DMS53 (cell line): ENCODE measurements around the gene TAF7.
"Not testable (repeated sequence)": the region's sequence is repeated elsewhere in the genome, so short reads cannot be mapped to it uniquely, and the experiment has no call there.

Experiments
- DNase-seq: peaks from one replicate; lab custom pipeline; 2025; lab: John Stamatoyannopoulos, UW

Gene TAF7

DNA sequence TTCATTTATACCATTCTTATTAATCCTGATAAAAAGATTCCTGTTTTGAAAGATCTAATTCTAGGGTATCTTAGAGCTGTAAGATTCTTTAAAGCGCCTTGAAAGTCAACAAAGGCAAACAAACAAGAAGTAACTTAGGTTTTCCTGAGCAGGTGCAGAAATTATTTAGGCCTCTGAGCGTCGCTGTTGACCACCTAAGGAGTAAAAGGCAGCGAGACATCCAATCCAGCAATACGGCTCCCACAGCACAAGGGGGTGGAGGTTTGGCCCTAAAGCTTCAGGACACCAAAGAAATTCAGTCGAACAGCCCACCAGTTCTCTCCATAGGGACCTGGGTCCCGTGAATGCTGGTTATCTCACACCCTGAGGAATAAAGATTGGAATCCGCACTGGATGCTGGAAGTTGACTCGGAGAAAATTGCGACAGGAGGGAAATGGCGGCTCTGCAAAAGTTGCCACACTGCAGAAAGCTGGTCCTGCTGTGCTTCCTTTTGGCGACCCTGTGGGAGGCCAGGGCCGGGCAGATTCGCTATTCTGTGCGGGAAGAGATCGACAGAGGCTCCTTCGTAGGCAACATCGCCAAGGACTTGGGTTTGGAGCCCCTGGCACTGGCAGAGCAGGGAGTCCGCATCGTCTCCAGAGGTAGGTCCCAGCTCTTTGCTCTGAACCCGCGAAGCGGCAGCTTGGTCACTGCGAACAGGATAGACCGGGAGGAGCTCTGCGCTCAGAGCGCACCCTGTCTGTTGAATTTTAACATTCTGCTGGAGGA lies 18.1 kb upstream of the TAF7 start, which contains the start of gene PCDHGA2:
TSS of gene PCDHGA2 (plus strand) at position 223 of the 769 bp plus-strand sequence.
- peak; percentile 62 for DNase-seq

DNA sequence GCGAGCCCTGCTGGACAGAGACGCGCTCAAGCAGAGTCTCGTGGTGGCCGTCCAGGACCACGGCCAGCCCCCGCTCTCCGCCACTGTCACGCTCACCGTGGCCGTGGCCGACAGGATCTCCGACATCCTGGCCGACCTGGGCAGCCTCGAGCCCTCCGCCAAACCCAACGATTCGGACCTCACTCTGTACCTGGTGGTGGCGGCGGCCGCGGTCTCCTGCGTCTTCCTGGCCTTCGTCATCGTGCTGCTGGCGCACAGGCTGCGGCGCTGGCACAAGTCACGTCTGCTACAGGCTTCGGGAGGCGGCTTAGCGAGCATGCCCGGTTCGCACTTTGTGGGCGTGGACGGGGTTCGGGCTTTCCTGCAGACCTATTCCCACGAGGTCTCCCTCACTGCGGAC lies 12.0 kb upstream of the TAF7 start:
- DNase-seq = not testable (repeated sequence)

DNA sequence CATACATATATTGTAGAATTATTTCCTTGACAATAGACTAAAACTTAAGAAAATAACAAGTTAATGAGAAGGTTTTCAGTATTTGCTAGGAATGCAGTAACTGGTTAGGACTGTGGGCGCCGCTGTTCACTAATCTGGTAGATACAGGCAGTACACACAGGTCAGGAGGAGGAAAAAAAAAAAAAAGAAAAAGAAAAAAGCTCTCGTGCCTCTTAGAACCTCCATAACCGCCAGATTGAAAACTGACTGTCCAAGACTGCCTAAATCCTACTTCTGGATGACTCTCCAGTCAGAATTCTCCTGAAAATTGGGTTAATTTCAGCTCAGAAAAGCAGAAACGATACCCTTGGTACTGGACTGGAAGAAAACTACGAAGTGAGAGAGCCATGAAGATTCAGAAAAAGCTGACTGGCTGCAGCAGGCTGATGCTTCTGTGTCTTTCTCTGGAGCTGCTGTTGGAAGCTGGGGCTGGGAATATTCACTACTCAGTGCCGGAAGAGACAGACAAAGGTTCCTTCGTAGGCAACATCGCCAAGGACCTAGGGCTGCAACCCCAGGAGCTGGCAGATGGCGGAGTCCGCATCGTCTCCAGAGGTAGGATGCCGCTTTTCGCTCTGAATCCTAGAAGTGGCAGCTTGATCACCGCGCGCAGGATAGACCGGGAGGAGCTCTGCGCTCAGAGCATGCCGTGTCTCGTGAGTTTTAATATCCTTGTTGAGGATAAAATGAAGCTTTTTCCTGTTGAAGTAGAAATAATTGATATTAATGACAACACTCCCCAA lies 9.9 kb upstream of the TAF7 start, which contains the start of gene PCDHGA1:
TSS of gene PCDHGA1 (plus strand) at position 216 of the 782 bp plus-strand sequence.
- DNase-seq = peak; percentile 85

DNA sequence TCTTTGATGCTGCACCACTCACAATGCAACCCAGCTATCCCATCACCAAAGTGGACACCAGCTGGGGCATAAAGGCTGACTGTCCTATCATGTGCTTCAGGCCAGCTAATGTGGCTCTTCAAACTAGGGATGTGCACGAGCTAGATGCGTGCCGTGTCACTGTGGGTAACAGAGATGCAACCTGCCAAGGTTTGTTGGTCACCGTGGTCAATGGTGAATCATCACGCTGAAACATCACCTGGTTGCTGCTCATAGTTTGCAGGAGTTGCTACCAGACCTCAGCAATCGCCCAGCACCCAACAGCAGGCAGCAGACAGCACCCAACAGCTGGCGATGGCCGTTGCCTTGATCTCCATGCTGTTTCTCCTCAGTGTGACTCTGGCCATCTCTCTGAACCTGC lies 7.6 kb upstream of the TAF7 start:
- DNase-seq = no peak

DNA sequence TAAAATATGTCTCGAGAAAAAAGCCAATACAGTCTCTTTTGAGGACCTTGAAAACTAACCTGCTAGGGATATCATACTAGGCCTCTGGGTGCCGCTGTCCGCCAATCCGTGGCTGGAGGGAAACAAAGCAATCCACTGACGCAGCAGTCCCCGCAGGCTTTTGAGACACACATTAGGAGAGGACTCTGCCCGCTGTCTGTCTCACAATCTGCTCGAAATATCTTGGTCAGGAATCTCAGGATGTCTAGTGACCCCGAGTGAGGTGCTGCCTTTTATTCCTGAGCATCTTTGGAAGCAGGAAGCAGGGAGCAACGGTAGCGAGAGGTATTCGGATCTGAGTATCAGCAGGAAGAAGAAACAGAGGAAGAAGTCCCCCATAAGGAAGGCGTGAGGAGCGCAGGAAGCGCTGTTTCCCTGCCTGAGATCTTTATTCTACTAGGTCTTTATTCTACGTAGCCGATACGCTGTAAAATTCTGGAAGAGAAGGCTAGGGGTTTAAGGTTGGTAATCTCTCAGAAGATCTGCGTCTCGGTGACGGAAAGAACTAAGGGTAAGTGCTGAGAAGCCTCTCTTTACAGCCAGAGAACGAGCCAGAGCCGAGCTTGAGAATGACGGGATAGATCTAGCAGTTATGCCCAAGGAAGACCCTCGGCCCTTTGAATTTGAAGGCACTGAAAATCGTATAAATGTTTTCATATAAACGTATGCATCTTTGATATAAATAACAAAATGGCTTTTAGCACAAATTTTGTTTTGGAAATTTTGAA lies 5.7 kb upstream of the TAF7 start:
- peak; percentile 93 for DNase-seq

DNA sequence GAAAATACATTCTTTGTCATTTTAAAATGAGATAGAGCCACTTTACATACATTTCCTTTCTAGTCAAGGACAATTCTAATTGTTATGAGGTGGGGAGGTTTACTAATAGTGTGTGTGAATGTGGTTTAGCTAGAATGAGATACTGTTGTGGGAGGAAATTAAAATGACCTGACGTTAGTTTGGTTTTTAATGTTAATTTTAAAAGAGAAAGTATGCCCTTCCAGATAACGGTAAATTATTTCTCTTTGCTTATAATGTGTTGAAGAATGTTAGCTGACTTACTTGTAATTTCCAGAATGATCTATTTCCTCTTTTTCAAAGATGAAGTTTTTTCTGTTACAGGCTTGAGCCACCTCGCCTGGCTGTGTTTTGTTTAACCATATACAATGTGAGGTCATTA lies 1.7 kb upstream of the TAF7 start:
- no peak for DNase-seq

DNA sequence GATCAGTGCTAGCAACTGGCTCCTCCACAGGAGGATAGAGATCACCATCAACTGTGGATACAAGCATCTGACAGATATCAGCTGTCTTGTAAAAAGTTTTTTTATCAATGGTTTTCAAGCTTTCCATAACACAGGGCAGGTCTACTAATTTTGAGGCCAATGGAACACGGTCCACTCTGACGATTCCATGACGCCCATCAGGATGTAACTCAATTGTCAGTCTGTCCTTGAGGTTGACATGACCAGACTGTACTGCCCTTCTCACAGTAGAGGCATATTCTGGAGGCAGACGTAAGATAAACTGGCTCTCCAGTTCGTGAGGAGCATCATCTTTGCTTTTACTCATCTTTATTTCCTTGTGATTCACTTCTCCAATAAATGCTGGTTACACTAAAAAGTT lies 885 bp downstream of the TAF7 start:
- no peak for DNase-seq

DNA sequence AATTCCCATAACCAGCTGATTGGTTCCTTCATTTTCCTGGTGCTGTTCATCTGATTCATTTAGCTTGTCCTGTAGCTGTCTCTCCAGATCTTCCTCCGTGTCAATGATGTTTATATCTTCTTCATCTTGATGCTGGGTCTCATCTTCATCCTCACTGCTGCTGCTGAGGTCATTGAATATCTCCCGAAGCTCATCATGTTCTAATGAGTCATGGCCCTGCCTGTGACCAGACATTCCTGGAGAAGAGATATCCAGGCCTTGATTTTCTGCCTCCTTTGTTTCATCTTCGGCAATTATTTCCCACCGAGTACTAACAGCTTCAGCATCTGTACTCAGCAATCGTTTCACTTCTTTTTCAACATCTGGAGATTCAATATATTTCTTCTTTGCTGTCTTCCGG lies 1.4 kb downstream of the TAF7 start:
- no peak for DNase-seq

DNA sequence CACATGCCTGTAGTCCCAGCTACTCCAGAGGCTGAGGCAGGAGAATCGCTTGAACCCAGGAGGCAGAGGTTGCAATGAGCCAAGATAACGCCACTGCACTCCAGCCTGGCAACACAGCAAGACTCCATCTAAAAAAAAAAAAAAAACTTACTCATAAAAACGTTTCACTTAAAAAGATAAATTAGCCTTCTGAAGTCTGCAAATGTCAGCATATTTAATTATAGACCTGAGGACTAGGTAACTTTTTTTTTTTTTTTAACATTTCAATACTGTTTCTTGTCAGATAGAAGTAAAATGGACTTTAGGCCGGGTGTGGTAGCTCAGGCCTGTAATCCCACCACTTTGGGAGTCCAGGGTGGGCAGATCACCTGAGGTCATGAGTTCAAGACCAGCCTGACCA lies 3.6 kb downstream of the TAF7 start:
- DNase-seq = not testable (repeated sequence)

DNA sequence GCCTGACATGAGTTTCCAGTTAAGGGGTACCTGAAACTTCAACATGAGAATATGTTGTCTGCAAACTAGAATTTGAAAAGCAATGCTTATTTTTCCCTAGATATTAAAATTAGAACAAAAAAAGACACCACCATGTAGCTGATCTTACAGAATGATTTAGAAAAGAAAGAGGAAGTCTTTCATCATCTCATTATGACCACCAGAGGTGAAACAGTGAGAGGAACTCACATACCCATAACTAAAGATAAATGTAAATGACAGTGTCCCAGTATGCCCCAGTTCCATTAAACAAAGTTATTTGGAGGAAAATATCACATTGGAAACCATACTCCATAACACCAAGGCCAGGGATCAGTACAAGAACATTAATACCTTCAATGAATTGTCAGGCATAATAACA lies 6.9 kb downstream of the TAF7 start:
- no peak for DNase-seq

DNA sequence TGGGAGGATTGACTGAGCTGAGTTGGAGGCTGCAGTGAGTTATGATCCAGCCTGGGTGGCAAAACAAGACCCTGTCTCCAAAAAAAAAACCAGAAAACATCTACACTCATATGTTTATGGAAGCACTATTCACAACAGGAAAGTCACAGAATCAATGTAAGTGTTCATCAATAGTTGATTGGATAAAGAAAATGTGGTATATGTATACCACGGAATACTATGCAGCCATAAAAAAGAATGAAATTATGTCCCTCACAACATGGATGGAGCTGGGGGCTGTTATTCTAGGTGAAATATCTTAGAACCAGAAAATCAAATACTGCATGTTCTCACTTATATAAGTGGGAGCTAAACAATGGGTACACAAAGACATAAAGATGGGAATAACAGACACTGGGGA lies 14.0 kb downstream of the TAF7 start:
- no peak for DNase-seq

DNA sequence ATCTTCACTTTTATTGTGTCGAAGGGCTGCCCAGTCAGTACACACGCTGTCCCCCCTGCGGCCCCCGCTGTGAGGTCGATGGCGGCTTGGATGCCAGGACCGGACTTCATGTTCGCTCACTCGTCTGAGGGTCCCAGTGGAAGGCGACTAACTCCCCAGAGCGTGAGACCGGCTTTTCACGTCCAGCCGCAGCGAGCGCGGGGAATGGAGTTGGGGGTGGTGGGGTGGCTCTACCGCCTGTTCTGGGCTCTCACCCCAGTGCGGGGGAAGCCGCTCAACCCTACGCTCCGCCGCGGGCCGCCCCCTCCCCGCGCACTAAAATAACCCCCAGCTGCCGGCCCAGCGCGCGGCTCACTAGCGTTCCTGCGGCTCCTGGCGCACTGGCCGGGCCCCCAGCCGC lies 16.8 kb downstream of the TAF7 start, which contains the start of gene SLC25A2:
TSS of gene SLC25A2 (minus strand) at position 294 of the 400 bp plus-strand sequence. CDS start at position 110, 184 bp downstream.
- DNase-seq = no peak

DNA sequence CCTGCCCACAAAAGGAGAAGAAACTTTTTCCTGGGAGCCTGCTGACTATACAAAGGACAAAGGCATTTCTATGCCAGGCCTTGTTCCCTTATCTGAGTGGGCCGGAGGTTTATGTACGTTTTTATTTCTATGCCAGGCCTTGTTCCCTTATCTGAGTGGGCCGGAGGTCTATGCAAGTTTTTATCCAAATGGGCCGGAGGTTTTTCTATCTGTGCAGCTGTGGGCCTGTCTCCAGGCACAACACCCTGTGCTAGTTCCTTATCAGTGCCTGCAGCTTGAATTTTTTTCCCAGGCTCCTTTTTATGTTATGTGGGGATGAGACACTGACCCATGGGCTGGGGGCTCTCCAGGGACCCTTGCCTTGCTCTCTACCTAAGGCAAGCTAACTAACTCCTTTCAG lies 22.2 kb downstream of the TAF7 start:
- no peak for DNase-seq

DNA sequence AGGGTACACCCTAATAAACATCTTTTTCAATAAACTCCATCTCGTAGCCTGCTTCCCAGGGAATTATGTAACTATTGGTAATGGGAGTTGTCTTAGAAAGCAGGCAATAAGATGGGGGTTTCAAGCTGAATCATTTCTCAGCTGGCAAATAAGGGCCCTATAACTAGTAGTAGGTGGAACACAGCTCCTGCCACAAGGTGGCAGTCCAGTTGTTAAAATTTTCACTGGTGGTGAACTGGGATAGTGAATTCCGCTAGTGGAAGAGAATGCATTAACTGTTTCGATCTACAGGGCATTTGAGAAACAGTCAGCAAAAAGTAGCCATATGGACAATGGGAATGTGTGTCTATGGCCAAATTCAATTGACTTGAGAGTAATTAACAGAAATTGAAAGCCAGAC lies 47.7 kb downstream of the TAF7 start:
- DNase-seq = peak; percentile 27

DNA sequence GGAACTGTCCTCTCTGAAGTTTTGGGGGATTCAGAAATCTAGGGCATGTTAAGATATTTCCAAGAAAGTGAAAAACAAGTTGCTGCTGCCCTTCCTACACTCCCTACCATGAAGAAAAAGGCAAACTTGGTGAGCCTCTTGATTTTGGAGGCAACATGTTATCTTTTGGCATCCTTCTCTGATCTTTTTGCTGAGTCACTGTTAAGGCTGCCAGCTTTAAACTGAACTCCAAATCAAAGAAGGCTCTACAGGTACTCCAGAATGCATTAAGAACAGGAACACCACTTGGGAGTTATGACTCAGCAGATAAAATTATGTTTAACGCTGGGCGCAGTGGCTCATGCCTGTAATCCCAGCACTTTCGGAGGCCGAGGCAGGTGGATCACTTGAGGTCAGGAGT lies 51.4 kb downstream of the TAF7 start:
- DNase-seq = no peak
